Hypothalamus (tissue), 51 donors: ENCODE measurements around the gene LRMDA.
A peak's percentile ranks its signal among the peaks of the same experiment; 100 is the strongest.

Source experiments
- DNase-seq, 51 donors: peaks; one replicate each; lab custom pipeline; 2025; lab: John Stamatoyannopoulos, UW

The LRMDA gene

DNA sequence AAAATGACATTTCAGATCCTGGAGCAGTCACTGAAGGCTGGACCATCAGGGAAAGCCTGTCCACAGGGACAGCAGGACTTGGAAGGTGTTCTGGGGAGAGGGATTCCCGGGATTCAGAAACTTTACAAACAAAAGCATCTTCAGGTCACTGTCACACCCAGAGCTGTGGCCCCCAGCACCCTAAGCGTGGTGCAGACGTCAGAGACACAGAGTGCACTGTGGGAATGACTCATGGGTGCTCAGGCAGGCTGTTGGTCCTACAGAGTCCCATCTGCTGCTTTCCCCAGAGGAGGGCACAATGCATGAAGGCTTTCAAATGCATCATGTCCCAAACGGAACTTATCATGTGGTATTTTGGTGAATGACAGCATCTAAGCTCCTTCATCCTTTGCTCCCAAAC is 13.1 kb upstream of the LRMDA start:
- no peak for DNase-seq

DNA sequence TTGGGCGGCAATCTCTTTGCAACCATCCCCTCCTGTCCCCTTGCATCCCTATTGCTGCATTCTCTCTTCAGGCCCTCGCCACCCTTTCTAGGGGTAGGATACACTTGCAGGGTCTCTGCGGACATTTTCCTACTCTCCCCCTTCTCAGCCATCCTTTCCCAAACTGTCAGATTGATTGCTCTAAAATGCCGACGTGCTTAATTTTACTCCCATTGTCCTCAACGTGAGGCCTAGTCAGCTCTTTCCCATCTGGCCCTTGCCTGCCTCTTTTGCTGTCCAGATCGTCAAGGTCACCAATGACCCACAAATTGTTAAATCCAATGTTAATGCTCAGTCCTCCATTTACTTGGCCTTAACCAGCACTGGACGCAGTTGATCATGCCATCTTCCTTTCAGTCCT is 12.7 kb upstream of the LRMDA start:
- DNase-seq, result no peak

DNA sequence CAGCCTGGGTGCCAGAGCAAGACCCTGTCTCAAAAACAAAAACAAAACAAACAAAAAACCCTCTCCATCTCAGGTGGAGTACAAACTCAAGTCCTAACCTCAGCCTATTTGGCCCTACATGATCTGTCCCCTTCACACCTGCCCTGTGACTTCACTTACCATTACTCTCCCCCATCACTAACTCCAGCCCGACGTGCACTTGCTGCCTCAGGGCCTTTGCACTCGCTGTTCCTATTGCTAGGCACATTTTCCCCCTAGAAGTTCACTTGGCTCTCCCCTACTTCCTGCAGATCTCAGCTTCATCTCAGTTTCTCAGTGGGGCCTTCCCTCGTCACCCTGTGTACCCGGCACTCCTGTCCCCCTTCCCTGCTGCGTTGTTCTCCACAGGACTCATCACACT is 8.5 kb upstream of the LRMDA start:
- no peak for DNase-seq

DNA sequence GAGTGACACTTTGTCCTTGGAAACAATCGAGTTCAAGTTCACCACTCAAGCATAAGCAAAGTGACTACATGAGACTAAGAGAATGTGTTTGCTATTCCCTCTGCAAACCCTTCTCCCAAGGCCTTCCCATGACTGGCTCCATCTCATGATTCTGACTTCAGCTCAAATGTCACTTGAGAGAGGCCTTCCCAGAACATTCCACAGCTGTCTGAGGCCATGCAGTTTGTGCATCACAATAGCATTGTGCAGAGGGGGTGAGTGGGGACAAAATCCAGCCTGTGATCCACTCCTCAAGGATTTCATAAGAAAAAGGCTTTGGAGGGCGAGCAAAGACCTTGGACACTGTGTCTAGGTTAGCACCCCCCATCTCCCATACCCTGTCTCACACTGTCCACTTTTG is 6.9 kb upstream of the LRMDA start:
- DNase-seq, result no peak

DNA sequence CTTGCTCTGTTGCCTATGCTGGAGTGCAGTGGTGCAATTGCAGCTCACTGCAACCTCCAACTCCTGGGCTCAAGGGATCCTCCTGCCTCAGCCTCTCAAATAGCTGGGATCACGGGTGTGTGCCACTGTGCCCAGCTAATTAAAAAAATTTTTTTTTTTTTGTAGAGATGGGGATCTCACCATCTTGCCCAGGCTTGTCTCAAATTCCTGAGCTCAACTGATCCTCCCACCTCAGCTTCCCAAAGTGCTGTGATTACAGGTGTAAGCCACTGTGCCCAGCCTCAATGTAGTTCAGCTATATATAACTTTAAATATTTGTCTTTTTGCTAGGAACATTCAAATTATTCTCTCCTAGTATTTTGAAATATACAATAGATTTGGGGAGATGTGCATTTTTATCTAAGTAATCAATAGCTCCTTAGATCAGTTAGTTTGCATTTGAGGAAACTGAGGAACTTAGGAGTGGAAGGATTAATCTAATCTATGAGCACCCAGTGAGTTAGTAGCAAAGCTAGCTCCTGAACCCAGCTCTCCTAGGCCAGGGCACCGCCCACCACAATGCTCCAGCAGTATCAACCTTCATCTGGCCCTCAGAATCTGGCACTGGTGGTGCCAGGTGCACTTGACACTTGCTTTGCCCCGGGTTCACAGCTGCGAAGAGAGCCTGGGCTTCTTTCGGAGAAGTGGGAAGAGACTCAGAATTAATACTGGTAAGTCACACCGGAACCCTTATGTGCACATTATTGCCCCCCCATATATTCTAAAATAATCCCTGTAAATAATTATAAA is 5.9 kb upstream of the LRMDA start:
- no peak for DNase-seq

DNA sequence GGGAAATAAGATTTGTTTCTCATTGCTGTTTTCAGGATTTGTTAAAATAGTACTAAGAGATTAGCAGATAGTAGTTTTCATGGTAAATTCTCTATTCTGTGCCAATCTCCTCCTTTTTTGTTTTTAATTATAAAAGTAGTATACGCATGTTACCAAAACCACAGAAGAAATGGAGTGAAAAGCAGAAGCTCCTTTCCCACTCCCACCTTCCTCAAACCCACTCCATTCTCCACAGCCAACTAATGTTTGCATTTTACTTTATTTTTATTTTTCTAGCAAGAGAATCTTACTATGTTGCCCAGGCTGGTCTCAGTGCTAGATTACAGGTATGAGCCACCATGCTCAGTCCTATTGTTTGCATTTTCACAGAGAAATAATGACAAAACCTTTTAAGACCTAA is 4.5 kb upstream of the LRMDA start:
- DNase-seq, result no peak

DNA sequence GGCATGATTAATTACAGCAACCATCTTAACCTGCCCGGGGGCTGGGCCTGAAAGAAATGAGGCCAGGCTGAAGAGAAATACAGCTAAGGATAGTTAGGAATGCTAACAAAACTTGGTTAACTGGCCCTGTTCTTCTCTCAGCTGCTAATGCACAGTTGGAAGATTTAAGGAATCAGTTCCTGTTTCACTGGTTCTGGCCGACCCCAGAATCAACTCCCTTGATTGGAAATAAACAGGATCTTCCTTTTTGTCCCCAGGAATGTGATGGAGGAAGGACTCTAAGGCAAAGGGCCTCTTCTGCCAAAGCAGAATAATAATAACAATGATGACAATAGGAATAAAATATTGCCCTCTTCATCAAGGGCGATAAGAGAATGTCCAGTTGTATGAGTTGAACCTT is 3.5 kb upstream of the LRMDA start:
- no peak for DNase-seq

DNA sequence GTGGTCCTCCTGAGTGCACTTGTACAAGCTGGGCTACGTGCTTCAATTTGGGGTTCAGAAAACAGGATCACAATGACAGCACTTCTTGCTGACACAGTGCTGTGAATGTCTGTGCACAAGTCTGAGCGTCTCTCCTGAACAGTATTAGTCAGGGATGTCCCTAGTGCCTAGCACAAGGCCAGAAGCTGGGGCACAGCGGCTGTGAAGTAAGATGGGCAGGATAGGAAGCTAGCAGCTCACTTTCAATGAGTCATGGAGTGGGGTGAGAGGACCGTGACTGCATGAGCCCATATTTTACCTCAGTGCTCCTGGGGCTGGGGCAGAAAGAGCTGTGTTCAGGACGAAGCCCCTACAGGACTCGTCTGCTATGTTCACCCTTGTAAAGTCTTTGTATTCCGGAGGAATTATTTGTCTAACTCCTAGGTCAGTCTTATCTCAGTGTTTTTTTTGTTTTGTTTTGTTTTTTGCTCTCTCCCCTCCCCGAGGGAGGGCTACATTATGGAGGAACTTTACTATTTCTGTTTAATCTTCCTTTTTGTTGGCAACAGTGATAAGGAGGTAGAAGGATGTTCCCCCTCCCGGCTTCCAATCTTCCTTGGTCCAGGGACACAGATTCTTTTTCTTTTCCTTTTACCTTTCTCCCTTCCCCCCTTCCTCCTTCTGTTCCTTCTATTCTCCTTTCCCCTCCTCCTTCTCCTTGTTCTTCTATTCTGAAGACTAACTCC is 2.8 kb upstream of the LRMDA start:
- DNase-seq, result no peak

DNA sequence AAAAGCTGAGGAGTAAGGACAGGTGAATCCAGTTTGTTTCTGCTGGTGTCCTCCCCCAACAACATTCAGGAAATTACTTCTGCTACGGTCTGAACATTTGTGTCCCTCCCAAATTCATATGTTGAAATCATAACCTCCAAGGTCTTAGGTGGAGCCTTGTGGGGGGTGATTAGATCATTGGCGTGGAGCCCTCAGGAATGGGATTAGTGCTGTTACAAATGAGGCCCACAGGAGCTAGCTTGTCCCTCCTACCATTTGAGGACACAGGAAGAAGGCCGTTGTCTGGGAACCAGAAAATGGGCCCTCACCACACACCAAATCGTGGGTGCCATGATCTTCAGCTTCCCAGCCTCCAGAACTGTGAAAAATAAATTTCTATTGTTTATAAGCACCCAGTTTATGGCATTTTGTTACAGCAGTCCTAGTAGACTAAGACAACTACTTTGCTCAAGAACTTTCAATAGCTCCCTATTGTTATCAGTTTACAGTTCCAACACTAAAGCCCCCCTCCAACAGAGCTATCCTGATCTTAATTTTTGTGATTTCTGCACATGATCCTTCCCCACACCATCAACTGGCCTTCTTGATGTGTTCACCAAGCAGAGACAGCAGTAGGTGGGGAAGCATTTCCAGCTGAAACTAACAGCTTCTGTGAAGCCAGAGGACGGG is 2.1 kb upstream of the LRMDA start:
- DNase-seq, result no peak

DNA sequence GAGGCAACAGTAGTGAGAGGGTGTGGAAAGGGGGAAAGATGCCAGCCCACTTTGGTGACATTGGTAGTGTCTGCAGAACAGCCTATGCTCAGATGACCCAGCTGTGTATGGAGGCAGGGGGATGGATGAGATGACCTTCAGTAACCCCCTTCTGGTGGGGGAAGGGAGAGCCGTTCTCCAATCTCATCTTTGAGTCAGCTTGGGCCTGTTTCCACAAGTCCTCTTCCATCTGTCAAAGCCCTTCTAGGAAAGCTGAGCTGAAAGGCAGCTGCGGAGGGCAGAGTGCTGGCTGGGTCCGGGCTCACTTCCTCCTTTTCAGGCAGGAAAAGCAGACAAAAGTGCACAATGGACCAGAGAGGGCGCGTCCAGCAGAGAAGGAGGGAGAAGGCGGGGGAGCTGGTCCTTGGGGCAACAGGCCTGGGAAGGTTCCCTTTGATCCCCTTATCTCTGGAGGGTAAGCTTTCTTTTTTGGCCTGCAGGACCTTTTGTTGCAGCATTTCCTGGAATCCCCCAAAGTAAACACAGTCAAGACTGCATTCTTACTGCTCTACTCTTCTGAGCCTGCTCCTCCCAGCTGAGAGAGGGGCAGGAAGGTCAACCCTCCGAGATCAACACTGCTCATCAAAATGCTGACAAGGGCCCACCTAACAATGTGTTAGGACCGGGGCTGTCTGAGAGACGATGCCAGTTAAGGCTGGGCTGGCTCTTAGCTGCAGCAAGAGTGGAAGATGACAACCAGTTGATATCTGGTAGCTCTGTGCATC is 1.2 kb upstream of the LRMDA start:
- peak in 12 of 51 donors; percentile 3 to 23 (median 14) for DNase-seq

DNA sequence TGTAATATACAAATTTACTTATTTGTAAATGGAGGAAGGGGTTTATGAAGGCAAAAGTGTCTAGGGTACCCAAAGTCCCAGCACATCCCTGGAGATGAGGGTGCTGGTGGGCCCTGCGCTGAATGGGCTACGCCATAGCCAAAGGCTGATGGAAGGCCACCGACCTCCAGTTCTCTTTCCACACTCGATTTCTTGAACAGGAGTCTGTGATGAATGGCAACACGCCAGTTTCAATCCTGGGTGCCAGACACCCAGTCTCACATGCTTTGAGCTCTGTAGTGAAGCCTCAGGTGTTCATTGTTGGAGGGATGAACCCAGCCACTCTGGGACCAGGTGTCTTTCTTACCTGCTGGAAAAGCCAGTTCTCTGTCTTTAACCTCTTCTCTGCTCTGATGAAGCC is 752 bp downstream of the LRMDA start:
- no peak for DNase-seq

DNA sequence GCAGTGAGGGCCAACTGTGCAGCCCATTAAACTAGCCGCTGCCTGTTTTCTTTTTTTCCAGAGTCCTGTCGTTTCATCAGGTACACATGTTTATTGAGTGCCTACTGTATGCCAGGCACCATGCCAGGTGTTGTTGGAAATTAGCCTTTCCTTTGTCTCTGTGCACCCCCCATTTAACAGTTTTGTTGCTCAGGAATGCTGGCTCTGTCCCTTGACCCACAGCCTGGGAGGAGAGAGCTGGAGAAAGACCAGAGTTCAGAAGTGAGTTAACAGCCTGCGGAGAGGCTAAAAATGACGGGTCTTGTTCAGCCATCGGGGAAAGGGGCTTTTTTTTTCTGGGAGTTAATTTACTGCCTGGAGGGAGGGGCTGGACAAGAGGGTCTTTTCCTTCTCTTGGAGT is 1.3 kb downstream of the LRMDA start:
- DNase-seq, result no peak

DNA sequence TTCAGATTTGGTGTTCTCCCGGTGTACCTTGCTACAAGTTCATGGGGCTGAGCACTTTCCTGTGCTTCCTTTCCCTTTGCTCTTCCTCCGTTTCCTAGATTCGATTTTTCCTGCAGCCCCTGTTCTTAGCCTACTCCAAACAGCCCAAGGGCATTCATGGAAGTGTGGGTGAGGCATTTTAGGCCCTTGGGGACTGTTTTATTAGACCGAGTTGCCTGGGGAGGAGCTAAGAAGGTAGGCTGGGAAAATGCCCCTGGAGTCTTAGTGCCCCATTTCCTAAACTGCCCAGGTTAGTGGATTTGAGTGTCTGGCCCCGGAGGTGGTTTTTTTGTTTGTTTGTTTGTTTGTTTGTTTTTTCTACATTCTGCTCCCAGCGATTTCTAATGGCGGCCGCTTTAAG is 1.8 kb downstream of the LRMDA start:
- DNase-seq, result no peak

DNA sequence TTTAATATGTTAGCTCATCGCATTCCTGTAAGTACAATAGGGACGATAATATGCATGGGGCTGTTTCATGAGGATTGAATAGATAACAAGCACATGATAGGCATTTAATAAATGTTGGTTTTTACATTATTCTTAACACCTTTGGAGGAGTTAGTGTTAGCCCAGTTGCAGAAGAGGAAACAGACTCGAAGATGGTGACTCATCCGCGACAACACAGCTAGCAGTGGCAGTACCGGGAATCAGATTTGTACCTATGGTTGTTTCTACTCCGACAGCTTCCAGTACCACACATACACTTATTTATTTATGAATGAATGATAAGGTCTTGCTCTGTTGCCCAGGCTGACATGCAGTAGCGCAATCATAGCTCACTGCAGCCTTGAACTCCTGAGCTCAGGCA is 2.9 kb downstream of the LRMDA start:
- DNase-seq, result no peak

DNA sequence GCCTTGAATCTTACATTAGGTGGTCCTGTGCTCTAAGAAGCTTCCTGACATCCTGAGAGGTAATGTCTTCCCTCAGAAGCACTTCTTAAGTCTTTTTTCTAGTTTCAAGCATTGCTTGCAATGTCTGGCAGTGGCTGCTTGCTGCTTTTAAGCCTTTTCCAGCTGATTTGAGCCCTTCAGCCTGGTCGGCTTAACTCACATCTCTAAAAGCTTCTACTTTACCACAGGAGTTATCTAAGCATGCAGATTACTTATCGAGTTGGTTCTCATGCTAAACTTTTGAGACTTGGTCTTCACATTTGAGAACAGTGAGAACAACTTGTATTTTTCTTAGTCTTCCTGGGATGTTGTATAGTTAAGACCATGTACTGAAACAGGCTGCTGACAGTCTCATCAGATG is 3.9 kb downstream of the LRMDA start:
- no peak for DNase-seq

DNA sequence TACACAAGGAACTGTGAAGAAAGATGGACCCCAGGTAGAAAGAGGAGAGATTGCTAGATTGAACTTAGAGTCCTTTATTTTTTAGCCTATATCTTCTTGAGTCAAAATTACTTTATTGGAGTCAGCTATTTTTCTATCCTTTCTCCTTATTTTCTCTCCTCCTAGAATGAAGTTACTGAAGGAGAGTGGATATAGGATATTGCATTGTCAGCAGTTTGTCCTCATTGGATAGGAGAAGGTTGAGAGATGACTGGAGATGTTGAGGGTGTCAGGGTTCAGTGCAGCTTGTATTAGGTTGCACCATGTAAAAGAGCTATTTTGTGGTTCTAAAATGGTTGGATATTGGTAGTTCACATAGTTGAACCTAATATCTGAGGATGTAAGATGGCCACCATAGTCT is 5.5 kb downstream of the LRMDA start:
- no peak for DNase-seq

DNA sequence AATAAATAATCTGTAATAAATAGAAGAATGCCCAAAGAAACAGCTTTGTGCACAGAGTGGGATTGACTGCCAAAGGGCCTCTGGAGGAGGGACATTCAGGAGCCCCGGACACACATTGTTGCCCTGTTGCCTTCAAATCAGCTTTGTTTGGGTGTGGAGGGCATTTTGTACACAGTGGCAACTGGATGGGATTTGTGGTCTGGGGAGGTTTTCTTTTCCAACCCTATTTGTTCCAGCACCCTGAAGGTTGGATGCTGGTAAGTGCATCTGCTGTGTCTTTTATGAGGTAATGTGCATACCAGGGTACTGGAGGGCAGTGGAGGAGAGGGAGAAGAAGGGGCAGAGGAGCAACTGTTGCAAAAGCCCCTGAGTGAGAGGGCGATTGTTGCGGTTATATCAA is 6.3 kb downstream of the LRMDA start:
- DNase-seq, result no peak

DNA sequence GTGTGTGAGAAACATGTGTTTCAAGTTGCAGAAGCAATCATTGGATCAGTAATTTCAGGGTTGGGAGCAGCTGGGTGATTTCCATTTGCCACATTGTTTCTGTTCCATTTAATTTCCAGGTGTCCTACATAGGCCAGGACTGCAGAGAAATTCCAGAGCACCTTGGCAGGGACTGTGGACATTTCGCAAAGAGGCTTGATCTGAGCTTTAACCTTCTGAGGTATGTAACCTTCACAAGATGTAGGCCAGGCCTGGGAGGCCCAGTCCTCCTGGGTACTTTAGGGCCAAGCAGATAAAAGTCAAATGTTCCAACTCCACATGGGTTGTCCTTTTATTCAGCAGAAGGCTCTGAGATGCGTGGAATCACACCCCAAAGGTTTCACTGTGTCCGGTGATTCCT is 6.9 kb downstream of the LRMDA start:
- DNase-seq, result no peak

DNA sequence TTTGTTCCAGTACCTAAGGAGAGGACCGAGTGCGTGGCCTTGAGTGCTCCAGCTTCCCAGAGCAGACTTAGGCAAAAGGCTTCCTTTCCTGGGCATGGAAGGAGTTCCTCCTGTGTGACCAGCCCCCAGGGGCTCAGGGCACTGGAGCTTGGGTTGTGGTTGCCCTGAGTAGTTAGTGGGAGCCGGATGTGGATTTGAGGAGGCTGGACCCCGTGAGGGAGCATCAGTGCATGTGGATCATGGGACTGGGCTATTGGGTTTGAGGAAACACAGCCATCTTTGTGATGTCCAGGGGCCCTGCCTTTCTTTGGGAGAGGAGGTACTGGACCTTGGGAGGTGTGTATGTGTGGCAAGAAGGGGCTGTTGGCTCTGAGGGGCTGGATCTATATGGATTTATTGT is 8.4 kb downstream of the LRMDA start:
- no peak for DNase-seq

DNA sequence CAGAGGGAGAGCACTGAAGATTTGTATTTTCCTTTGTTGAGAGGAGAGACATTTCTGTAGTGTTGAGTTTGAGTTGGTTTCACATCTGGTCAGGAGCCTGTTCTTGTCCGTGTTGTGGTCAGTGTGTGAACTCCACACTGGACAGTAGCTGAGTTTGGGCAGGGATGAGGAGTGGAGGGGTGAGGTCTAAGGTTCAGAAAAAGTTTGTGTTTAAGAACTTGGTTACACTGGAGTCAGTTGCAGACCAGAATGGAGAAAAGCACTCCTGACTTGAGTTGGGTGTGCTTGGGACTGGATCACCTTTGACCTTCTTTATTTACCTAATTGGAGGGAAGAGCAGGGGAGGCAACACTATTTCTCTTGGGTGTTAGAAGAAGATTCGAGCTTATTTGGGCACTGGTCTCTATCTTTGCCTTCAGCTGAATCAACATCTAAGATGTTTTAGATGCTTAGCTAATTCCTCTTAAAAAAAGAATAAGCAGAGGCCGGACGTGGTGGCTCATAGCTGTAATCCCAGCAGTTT is 8.9 kb downstream of the LRMDA start:
- no peak for DNase-seq

DNA sequence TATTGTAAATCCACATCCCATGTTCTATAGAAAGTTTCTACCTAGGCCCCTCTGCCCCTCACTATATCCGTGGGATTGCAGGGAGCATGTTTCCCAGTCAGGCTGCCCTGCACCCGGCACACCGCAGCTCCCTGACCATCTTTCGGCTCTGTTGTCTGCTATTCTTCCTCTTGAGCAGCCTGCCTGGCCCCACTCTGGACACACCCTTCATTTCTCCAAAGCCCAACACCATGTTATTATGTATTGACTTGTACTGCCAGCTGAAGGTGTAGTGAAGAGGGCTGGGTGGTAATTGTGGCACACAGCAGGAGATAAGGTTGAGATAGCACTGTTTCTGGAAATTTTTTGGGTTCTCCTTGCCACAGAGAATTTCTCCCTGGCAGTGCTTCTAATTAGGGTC is 9.8 kb downstream of the LRMDA start:
- DNase-seq, result no peak
